Ishikawa (cell line): ENCODE results near the gene TMEM120B.

Experiments used
- CEBPB ChIP-seq: IDR thresholded peaks from 2 replicates; pipeline ENCODE4 v1.6.1; 2012
- CREB1 ChIP-seq: IDR thresholded peaks from 2 replicates; pipeline ENCODE4 v1.6.1; 2012; ENCODE audit warnings: low read depth
- EGR1 ChIP-seq: IDR thresholded peaks from 2 replicates; pipeline ENCODE4 v1.6.1; 2012
- EP300 ChIP-seq: IDR thresholded peaks from 2 replicates; pipeline ENCODE4 v1.6.1; 2012; ENCODE audit warnings: borderline replicate concordance
- FOXM1 ChIP-seq: IDR thresholded peaks from 2 replicates; pipeline ENCODE4 v1.6.1; 2012; ENCODE audit warnings: low read depth, borderline replicate concordance
- MAX ChIP-seq: IDR thresholded peaks from 2 replicates; pipeline ENCODE4 v1.6.1; 2012
- NFIC ChIP-seq: IDR thresholded peaks from 2 replicates; pipeline ENCODE4 v1.6.1; 2012
- RAD21 ChIP-seq: IDR thresholded peaks from 2 replicates; pipeline ENCODE4 v1.6.1; 2012; ENCODE audit warnings: low read depth
- REST ChIP-seq: IDR thresholded peaks from 2 replicates; pipeline ENCODE4 v1.6.1; 2012; ENCODE audit warnings: low read depth, mild to moderate bottlenecking
- TAF1 ChIP-seq: IDR thresholded peaks from 2 replicates; pipeline ENCODE4 v1.6.1; 2012; ENCODE audit warnings: low read depth, mild to moderate bottlenecking
- TCF12 ChIP-seq: IDR thresholded peaks from 2 replicates; pipeline ENCODE4 v1.6.1; 2012; ENCODE audit warnings: low read depth
- TEAD4 ChIP-seq: IDR thresholded peaks from 2 replicates; pipeline ENCODE4 v1.6.1; 2012
- USF1 ChIP-seq: IDR thresholded peaks from 2 replicates; pipeline ENCODE4 v1.6.1; 2012
- YY1 ChIP-seq: IDR thresholded peaks from 2 replicates; pipeline ENCODE4 v1.6.1; 2012; ENCODE audit warnings: low read depth
- ZBTB7A ChIP-seq: IDR thresholded peaks from 2 replicates; pipeline ENCODE4 v1.6.1; 2012; ENCODE audit warnings: low read depth

Gene TMEM120B

GRCh38 chr12:121789800-121790728, 77.5 kb downstream of the TMEM120B start:
- TF ChIP-seq NFIC (no peak), MAX (no peak), EP300 (no peak), CEBPB (no peak), RAD21 (no peak)

- TF ChIP-seq TCF12 (peak; percentile 50), MAX (no peak), TAF1 (no peak), NFIC (peak; percentile 43), REST (no peak), CEBPB (no peak), ZBTB7A (no peak), EGR1 (no peak), YY1 (no peak), FOXM1 (peak; percentile 25; the same call in 1 of the 2 replicates), USF1 (no peak), TEAD4 (peak; percentile 85), CREB1 (no peak), EP300 (peak; percentile 78), RAD21 (no peak)
Observed at GRCh38 chr12:121791671-121792551, 79.4 kb downstream of the TMEM120B start.

GRCh38 chr12:121792607-121793439, 80.3 kb downstream of the TMEM120B start:
- no peak for TF ChIP-seq CREB1
- TF ChIP-seq ZBTB7A, result peak; percentile 93
- no peak for TF ChIP-seq NFIC

- TF ChIP-seq EGR1, result no peak
- peak; percentile 61; the same call in 1 of the 2 replicates for TF ChIP-seq TAF1
- no peak; the same call in 1 of the 2 replicates for TF ChIP-seq ZBTB7A
- TF ChIP-seq CEBPB, result no peak
Observed at GRCh38 chr12:121793440-121793837, 80.9 kb downstream of the TMEM120B start, which contains the start of gene RHOF. Gene RHOF, minus strand, starts transcription at chr12:121793688. Its CDS starts 55 bp downstream, at chr12:121793633.

- no peak for TF ChIP-seq CEBPB
- peak; percentile 74 for TF ChIP-seq ZBTB7A
- peak; percentile 96 for TF ChIP-seq MAX
- TF ChIP-seq RAD21, result peak; percentile 92
Observed at GRCh38 chr12:121793838-121794533, 81.4 kb downstream of the TMEM120B start.

- TF ChIP-seq FOXM1 (no peak), TEAD4 (no peak), EGR1 (no peak), TAF1 (no peak), EP300 (no peak), RAD21 (no peak)
Observed at GRCh38 chr12:121794534-121795033, 82.0 kb downstream of the TMEM120B start.
